Liver (tissue), 9 donors: ENCODE data around the gene P3H2. TPM values are rescaled to one million over a fixed set of nuclear protein-coding genes. Genes with fewer than 3 reads are reported as not detected.

Experiments
- DNase-seq: peaks from one replicate; pipeline ENCODE4 v3.0.0-alpha.2; 2017; ENCODE audit warnings: low spot score
- H3K27ac ChIP-seq, 2 donors: one replicate each; pipeline ENCODE4 v1.7.0; 2013; ENCODE audit warnings: inconsistent platforms in 2 of 2, low read length in 2 of 2, control low read depth in 1 of 2, low read depth in 1 of 2, mild to moderate bottlenecking in 1 of 2
- H3K27me3 ChIP-seq, 4 donors: one replicate each; pipeline versions ENCODE4 v1.6.1 to v1.7.0; 2013; ENCODE audit warnings: low read length in 3 of 4, inconsistent platforms in 1 of 4, mild to moderate bottlenecking in 1 of 4, moderate library complexity in 1 of 4; ENCODE audit not compliant: control insufficient read depth in 4 of 4, insufficient read depth in 4 of 4
- H3K36me3 ChIP-seq, 4 donors: one replicate each; pipeline versions ENCODE4 v1.6.1 to v1.7.0; 2013; ENCODE audit warnings: low read length in 3 of 4, mild to moderate bottlenecking in 3 of 4, low read depth in 1 of 4, moderate library complexity in 1 of 4; ENCODE audit not compliant: control insufficient read depth in 4 of 4, insufficient read depth in 3 of 4
- H3K4me1 ChIP-seq, 4 donors: one replicate each; pipeline versions ENCODE4 v1.6.1 to v1.7.0; 2013; ENCODE audit warnings: low read length in 3 of 4, mild to moderate bottlenecking in 3 of 4, moderate library complexity in 1 of 4; ENCODE audit not compliant: control insufficient read depth in 4 of 4, insufficient read depth in 4 of 4
- H3K4me3 ChIP-seq, 3 donors: one replicate each; pipeline versions ENCODE4 v1.6.1 to v1.7.0; 2013; ENCODE audit warnings: low read length in 3 of 3, control low read depth in 1 of 3, low read depth in 1 of 3, mild to moderate bottlenecking in 1 of 3
- H3K9ac ChIP-seq, 2 donors: one replicate each; pipeline ENCODE4 v1.7.0; 2013; ENCODE audit warnings: low read length in 2 of 2, mild to moderate bottlenecking in 2 of 2, moderate library complexity in 2 of 2, control low read depth in 1 of 2, low read depth in 1 of 2
- H3K9me3 ChIP-seq, 4 donors: one replicate each; pipeline versions ENCODE4 v1.6.1 to v1.7.0; 2013; ENCODE audit warnings: low read length in 3 of 4; ENCODE audit not compliant: control insufficient read depth in 4 of 4
- EGR1 ChIP-seq, 2 donors: IDR thresholded peaks; 2 replicates each; pipeline ENCODE4 v1.6.1; 2016 to 2018; ENCODE audit warnings: antibody characterized with exemption in 2 of 2, low read depth in 2 of 2
- FOXA1 ChIP-seq: IDR thresholded peaks from 2 replicates; pipeline ENCODE4 v1.6.1; 2016; ENCODE audit warnings: antibody characterized with exemption
- FOXA2 ChIP-seq: IDR thresholded peaks from 2 replicates; pipeline ENCODE4 v1.6.1; 2016; ENCODE audit warnings: antibody characterized with exemption
- GABPA ChIP-seq, 2 donors: IDR thresholded peaks in 1 of 2; conservative IDR thresholded peaks in 1 of 2; 2 replicates each; pipeline ENCODE4 v1.6.1; 2016; ENCODE audit warnings: antibody characterized with exemption in 2 of 2, mild to moderate bottlenecking in 1 of 2, moderate library complexity in 1 of 2
- HNF4A ChIP-seq, 2 donors: conservative IDR thresholded peaks; 2 replicates each; pipeline ENCODE4 v1.6.1; 2016; ENCODE audit warnings: antibody characterized with exemption in 2 of 2, mild to moderate bottlenecking in 2 of 2
- HNF4G ChIP-seq: IDR thresholded peaks from 2 replicates; pipeline ENCODE4 v1.6.1; 2016; ENCODE audit warnings: antibody characterized with exemption
- JUND ChIP-seq, 2 donors: IDR thresholded peaks; 2 replicates each; pipeline ENCODE4 v1.6.1; 2016; ENCODE audit warnings: antibody characterized with exemption in 2 of 2
- NR2F2 ChIP-seq: IDR thresholded peaks from 2 replicates; pipeline ENCODE4 v1.6.1; 2016; ENCODE audit warnings: antibody characterized with exemption
- RAD21 ChIP-seq, 2 donors: IDR thresholded peaks; 2 replicates each; pipeline ENCODE4 v1.6.1; 2016; ENCODE audit warnings: antibody characterized with exemption in 2 of 2, mild to moderate bottlenecking in 2 of 2
- RXRA ChIP-seq, 2 donors: IDR thresholded peaks; 2 replicates each; pipeline ENCODE4 v1.6.1; 2017 to 2018; ENCODE audit warnings: antibody characterized with exemption in 2 of 2, mild to moderate bottlenecking in 1 of 2
- SP1 ChIP-seq: IDR thresholded peaks from 2 replicates; pipeline ENCODE4 v1.6.1; 2018; ENCODE audit warnings: antibody characterized with exemption, mild to moderate bottlenecking
- TAF1 ChIP-seq: conservative IDR thresholded peaks from 2 replicates; pipeline ENCODE4 v1.6.1; 2016; ENCODE audit warnings: antibody characterized with exemption, mild to moderate bottlenecking
- YY1 ChIP-seq: IDR thresholded peaks from 2 replicates; pipeline ENCODE4 v1.6.1; 2016; ENCODE audit warnings: antibody characterized with exemption, mild to moderate bottlenecking
- WGBS: extraction: QIAGEN DNeasy Blood & Tissue Kit; methylation state at CpG from one replicate; pipeline ENCODE4 v1.1.7; 2013; 5-methylcytosine and 5-hydroxymethylcytosine counted together
- polyA plus RNA-seq, 2 donors: library from polyadenylated mRNA; stranded (reverse) in 1 of 2; unstranded in 1 of 2; fragments of 200-250 nt in 1 of 2; fragments of >200 nt in 1 of 2; fragmentation: Nextera tagmentation in 1 of 2; extraction: Ambion mirVana in 1 of 2; gene quantifications; one replicate each; pipeline versions ENCODE4 v1.2.1 to v1.2.3, GENCODE V29; 2013 to 2015
- total RNA-seq, 2 donors: library from RNA; depleted of rRNA; stranded (reverse); fragments of >200 nt; gene quantifications; one replicate each; pipeline ENCODE4 v1.2.3, GENCODE V29; 2014
- TF ChIP-seq, protein P1 (sequence below): fragments of 150-350 bp; IDR thresholded peaks from 2 replicates; pipeline ENCODE4 v1.5.1; 2017; ENCODE audit warnings: improper control_type of control experiment, low read depth, low read length; ENCODE audit not compliant: missing input control
- TF ChIP-seq, protein P2 (sequence below): IDR thresholded peaks from 2 replicates; pipeline ENCODE4 v1.6.1; 2016; ENCODE audit warnings: antibody characterized with exemption
- TF ChIP-seq, protein P3 (sequence below): IDR thresholded peaks from 2 replicates; pipeline ENCODE4 v1.6.1; 2016; ENCODE audit warnings: antibody characterized with exemption
- TF ChIP-seq, protein P4 (sequence below): IDR thresholded peaks from 2 replicates; pipeline ENCODE4 v1.6.1; 2016; ENCODE audit warnings: antibody characterized with exemption
- TF ChIP-seq, protein P5 (sequence below): IDR thresholded peaks from 2 replicates; pipeline ENCODE4 v1.6.1; 2016; ENCODE audit warnings: antibody characterized with exemption, mild to moderate bottlenecking
- donor health status: healthy.
- donor health status: healthy.
- donor health status: healthy.
- donor health status: healthy.
- donor health status: healthy.

The P3H2 gene
- total and polyA plus RNA-seq, 4 donors = 1.9 to 6.9 (median 4.1) TPM

DNA sequence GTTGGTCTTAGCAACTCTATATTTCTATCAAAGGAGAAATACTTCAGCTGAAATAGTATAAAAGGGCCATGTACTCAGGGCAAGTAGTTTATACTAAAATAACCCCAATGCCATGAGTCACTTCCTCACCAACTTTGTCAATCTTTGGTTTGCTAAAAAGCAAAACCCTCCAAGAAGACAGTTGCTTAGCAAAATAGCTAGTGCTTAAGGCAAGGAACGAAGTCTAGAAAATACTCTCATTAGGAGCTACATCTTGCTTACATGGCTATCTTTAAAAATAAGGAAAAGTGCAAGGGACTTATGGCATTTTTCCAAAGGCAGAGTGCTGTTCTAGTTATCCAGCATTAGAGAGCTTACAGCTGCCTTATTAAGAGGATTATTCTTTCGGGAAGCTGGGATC, 28.4 kb downstream of the P3H2 start (continued):
- no peak for TF ChIP-seq GABPA (IDR thresholded peaks at IDR 0.05 in 1 of 2, conservative IDR thresholded peaks at IDR 0.05 in 1 of 2)

DNA sequence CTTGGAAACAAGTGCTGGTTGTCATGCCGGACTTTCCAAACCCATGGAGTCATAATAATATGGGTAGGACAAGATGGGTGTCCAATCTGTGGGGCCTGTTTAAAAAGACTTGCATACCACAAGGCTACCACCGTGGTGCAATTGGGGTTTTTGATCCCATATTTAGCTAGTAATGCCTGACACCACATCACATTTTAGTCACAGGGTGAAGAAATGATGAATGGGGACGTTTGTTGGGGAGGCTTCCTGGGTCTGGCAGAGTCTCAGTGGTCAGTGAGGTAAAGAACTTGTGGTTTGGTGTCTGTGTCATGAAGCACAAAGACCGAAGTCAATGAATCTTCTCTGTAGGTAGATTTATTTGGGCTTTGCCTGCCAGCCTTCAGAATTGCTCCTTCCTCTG, 31.0 kb downstream of the P3H2 start:
- WGBS = 68% methylated on average over 4 of the region's 4 CpGs
- no peak for TF ChIP-seq GABPA (IDR thresholded peaks at IDR 0.05 in 1 of 2, conservative IDR thresholded peaks at IDR 0.05 in 1 of 2)
- TF ChIP-seq, protein P1, sequence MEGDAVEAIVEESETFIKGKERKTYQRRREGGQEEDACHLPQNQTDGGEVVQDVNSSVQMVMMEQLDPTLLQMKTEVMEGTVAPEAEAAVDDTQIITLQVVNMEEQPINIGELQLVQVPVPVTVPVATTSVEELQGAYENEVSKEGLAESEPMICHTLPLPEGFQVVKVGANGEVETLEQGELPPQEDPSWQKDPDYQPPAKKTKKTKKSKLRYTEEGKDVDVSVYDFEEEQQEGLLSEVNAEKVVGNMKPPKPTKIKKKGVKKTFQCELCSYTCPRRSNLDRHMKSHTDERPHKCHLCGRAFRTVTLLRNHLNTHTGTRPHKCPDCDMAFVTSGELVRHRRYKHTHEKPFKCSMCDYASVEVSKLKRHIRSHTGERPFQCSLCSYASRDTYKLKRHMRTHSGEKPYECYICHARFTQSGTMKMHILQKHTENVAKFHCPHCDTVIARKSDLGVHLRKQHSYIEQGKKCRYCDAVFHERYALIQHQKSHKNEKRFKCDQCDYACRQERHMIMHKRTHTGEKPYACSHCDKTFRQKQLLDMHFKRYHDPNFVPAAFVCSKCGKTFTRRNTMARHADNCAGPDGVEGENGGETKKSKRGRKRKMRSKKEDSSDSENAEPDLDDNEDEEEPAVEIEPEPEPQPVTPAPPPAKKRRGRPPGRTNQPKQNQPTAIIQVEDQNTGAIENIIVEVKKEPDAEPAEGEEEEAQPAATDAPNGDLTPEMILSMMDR = no peak
- TF ChIP-seq HNF4A (conservative IDR thresholded peaks at IDR 0.05) = no peak
- no peak for TF ChIP-seq EGR1 (IDR thresholded peaks at IDR 0.05; ENCODE audit: low read depth in 2 of 2)
- TF ChIP-seq NR2F2 = no peak
- no peak for TF ChIP-seq RAD21 (IDR thresholded peaks at IDR 0.05)
- TF ChIP-seq HNF4G = no peak
- TF ChIP-seq FOXA1 = no peak
- TF ChIP-seq JUND (IDR thresholded peaks at IDR 0.05) = no peak
- TF ChIP-seq, protein P2, sequence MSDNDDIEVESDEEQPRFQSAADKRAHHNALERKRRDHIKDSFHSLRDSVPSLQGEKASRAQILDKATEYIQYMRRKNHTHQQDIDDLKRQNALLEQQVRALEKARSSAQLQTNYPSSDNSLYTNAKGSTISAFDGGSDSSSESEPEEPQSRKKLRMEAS = no peak
- no peak for TF ChIP-seq TAF1
- TF ChIP-seq SP1 = no peak
- TF ChIP-seq, protein P3, sequence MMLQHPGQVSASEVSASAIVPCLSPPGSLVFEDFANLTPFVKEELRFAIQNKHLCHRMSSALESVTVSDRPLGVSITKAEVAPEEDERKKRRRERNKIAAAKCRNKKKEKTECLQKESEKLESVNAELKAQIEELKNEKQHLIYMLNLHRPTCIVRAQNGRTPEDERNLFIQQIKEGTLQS = no peak
- no peak for TF ChIP-seq YY1
- no peak for TF ChIP-seq RXRA (IDR thresholded peaks at IDR 0.05)
- TF ChIP-seq FOXA2 = no peak
- TF ChIP-seq, protein P4, sequence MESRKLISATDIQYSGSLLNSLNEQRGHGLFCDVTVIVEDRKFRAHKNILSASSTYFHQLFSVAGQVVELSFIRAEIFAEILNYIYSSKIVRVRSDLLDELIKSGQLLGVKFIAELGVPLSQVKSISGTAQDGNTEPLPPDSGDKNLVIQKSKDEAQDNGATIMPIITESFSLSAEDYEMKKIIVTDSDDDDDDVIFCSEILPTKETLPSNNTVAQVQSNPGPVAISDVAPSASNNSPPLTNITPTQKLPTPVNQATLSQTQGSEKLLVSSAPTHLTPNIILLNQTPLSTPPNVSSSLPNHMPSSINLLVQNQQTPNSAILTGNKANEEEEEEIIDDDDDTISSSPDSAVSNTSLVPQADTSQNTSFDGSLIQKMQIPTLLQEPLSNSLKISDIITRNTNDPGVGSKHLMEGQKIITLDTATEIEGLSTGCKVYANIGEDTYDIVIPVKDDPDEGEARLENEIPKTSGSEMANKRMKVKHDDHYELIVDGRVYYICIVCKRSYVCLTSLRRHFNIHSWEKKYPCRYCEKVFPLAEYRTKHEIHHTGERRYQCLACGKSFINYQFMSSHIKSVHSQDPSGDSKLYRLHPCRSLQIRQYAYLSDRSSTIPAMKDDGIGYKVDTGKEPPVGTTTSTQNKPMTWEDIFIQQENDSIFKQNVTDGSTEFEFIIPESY = no peak
- Histone ChIP-seq H3K36me3 (no peaks in the 10 kb centered on the region), H3K27me3 (peaks cover 0 to 5% (median 0%) of the 10 kb centered on the region in 4 donors), H3K27ac (no peak overlapping the region), H3K4me1 (no peaks in the 10 kb centered on the region), H3K4me3 (no peak overlapping the region), H3K9me3 (no peaks in the 10 kb centered on the region), H3K9ac (no peak overlapping the region)
- no peak for DNase-seq

DNA sequence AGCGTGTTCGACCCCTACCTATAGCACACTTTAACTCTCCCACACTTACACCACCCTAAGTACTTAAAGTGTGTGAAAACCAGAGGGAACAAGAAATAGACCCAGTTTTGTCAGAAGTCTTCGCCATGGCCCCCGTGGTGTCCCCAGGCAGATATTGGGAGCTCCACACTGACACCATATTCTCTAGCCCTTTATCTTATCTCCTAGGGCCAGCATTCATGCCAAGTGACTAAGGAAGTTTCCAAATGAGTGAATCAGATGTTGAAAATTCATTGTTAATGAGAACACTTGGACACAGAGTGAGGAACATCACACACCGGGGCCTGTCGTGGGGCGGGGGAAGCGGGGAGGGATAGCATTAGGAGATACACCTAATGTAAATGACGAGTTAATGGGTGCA, 31.8 kb downstream of the P3H2 start:
- Histone ChIP-seq H3K9me3 (no peaks in the 10 kb centered on the region), H3K4me3 (no peak overlapping the region), H3K9ac (no peak overlapping the region), H3K36me3 (no peaks in the 10 kb centered on the region), H3K27ac (no peak overlapping the region), H3K4me1 (no peaks in the 10 kb centered on the region), H3K27me3 (peaks cover 0 to 3% (median 0%) of the 10 kb centered on the region in 4 donors)
- 87% methylated on average over 9 of the region's 9 CpGs for WGBS
- TF ChIP-seq FOXA2 = no peak
- TF ChIP-seq RXRA (IDR thresholded peaks at IDR 0.05) = no peak
- no peak for TF ChIP-seq EGR1 (IDR thresholded peaks at IDR 0.05; ENCODE audit: low read depth in 2 of 2)
- TF ChIP-seq, protein P5, sequence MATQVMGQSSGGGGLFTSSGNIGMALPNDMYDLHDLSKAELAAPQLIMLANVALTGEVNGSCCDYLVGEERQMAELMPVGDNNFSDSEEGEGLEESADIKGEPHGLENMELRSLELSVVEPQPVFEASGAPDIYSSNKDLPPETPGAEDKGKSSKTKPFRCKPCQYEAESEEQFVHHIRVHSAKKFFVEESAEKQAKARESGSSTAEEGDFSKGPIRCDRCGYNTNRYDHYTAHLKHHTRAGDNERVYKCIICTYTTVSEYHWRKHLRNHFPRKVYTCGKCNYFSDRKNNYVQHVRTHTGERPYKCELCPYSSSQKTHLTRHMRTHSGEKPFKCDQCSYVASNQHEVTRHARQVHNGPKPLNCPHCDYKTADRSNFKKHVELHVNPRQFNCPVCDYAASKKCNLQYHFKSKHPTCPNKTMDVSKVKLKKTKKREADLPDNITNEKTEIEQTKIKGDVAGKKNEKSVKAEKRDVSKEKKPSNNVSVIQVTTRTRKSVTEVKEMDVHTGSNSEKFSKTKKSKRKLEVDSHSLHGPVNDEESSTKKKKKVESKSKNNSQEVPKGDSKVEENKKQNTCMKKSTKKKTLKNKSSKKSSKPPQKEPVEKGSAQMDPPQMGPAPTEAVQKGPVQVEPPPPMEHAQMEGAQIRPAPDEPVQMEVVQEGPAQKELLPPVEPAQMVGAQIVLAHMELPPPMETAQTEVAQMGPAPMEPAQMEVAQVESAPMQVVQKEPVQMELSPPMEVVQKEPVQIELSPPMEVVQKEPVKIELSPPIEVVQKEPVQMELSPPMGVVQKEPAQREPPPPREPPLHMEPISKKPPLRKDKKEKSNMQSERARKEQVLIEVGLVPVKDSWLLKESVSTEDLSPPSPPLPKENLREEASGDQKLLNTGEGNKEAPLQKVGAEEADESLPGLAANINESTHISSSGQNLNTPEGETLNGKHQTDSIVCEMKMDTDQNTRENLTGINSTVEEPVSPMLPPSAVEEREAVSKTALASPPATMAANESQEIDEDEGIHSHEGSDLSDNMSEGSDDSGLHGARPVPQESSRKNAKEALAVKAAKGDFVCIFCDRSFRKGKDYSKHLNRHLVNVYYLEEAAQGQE = no peak
- no peak for TF ChIP-seq RAD21 (IDR thresholded peaks at IDR 0.05)
- TF ChIP-seq GABPA (IDR thresholded peaks at IDR 0.05 in 1 of 2, conservative IDR thresholded peaks at IDR 0.05 in 1 of 2) = no peak
- no peak for TF ChIP-seq SP1
- no peak for DNase-seq
